ENCODE measurements around the gene CSPG5. TPM values are rescaled to one million over a fixed set of nuclear protein-coding genes. Genes with fewer than 3 reads are reported as not detected.

The CSPG5 gene
- under 1 TPM in 1 of 6 donors, not detected in 5; 0.16 TPM for polyA plus RNA-seq (ENCODE audit: low read depth in 6 of 6)

GRCh38 chr3:47578691-47579632 is at the start of gene CSPG5:
Gene CSPG5 (minus strand): TSS chr3:47578865. CDS start chr3:47578693, 172 bp downstream.
- Mint-ChIP-seq H3K27ac (no peak within 1 kb of the TSS), H3K27me3 (peaks cover 16 to 45% (median 21%) of the 10 kb centered on the region in 3 donors)
- peak; percentile 58 to 62 for ATAC-seq (ENCODE audit: low read depth in 2 of 2)

GRCh38 chr3:47628426-47628825 is 49.8 kb upstream of the CSPG5 start:
- Mint-ChIP-seq H3K4me3 (no peak overlapping the region), H3K36me3 (peaks cover 29% of the 10 kb centered on the region in 2 donors), H3K27me3 (no peaks in the 10 kb centered on the region), H3K9me3 (no peaks in the 10 kb centered on the region), H3K4me1 (peaks cover 0 to 5% (median 0%) of the 10 kb centered on the region in 3 donors), H3K27ac (peak overlapping the region in 1 of 6 donors; percentile 24)
- DNase-seq, result no peak
- ATAC-seq (ENCODE audit: low read depth in 2 of 2), result no peak

More at GRCh38 chr3:47578691-47579632, at the start of gene CSPG5:
- Mint-ChIP-seq H3K9me3 (no peaks in the 10 kb centered on the region), H3K36me3 (no peaks in the 10 kb centered on the region), H3K4me3 (peak within 1 kb of the TSS; percentile 65 to 80 (median 74)), H3K4me1 (no peaks in the 10 kb centered on the region)
- DNase-seq, result peak; percentile 20

GRCh38 chr3:47622671-47623461 is 44.2 kb upstream of the CSPG5 start:
- peaks cover 0 to 3% (median 0%) of the 10 kb centered on the region in 3 donors for H3K4me1 Mint-ChIP-seq
- H3K27ac Mint-ChIP-seq, result no peak overlapping the region
- no peak for ATAC-seq (ENCODE audit: low read depth in 2 of 2)
- no peaks in the 10 kb centered on the region for H3K9me3 Mint-ChIP-seq
- DNase-seq, result no peak
- H3K27me3 Mint-ChIP-seq, result no peaks in the 10 kb centered on the region
- H3K4me3 Mint-ChIP-seq, result peak overlapping the region in 1 of 8 donors; percentile 40
- H3K36me3 Mint-ChIP-seq, result peaks cover 22 to 27% of the 10 kb centered on the region in 2 donors

GRCh38 chr3:47617086-47618010 is 38.7 kb upstream of the CSPG5 start:
- Mint-ChIP-seq H3K9me3 (no peaks in the 10 kb centered on the region), H3K36me3 (peaks cover 20 to 26% of the 10 kb centered on the region in 2 donors), H3K27me3 (no peaks in the 10 kb centered on the region), H3K27ac (peak overlapping the region in 1 of 6 donors; percentile 49), H3K4me1 (peaks cover 0 to 3% (median 0%) of the 10 kb centered on the region in 3 donors), H3K4me3 (no peak overlapping the region)
- ATAC-seq (ENCODE audit: low read depth in 2 of 2) (no peak), DNase-seq (no peak)

- Mint-ChIP-seq H3K36me3 (peaks cover 29 to 37% of the 10 kb centered on the region in 2 donors), H3K27me3 (no peaks in the 10 kb centered on the region)
- ATAC-seq (ENCODE audit: low read depth in 2 of 2), result no peak
Measured at GRCh38 chr3:47614788-47615187, 36.1 kb upstream of the CSPG5 start.

GRCh38 chr3:47613722-47614121 is 35.1 kb upstream of the CSPG5 start:
- Mint-ChIP-seq H3K9me3 (no peaks in the 10 kb centered on the region), H3K4me3 (no peak overlapping the region), H3K4me1 (no peaks in the 10 kb centered on the region), H3K27me3 (no peaks in the 10 kb centered on the region), H3K27ac (no peak overlapping the region), H3K36me3 (peaks cover 21 to 27% of the 10 kb centered on the region in 2 donors)
- ATAC-seq (ENCODE audit: low read depth in 2 of 2) (peak; percentile 37 to 61), DNase-seq (no peak)

More at GRCh38 chr3:47614788-47615187, 36.1 kb upstream of the CSPG5 start:
- Mint-ChIP-seq H3K27ac (no peak overlapping the region), H3K4me3 (no peak overlapping the region), H3K9me3 (no peaks in the 10 kb centered on the region), H3K4me1 (no peaks in the 10 kb centered on the region)
- no peak for DNase-seq

- peaks cover 22 to 23% of the 10 kb centered on the region in 2 donors for H3K36me3 Mint-ChIP-seq
- ATAC-seq (ENCODE audit: low read depth in 2 of 2) (no peak), DNase-seq (no peak)
- H3K4me1 Mint-ChIP-seq, result no peaks in the 10 kb centered on the region
- no peaks in the 10 kb centered on the region for H3K9me3 Mint-ChIP-seq
- H3K4me3 Mint-ChIP-seq, result no peak overlapping the region
- no peaks in the 10 kb centered on the region for H3K27me3 Mint-ChIP-seq
- H3K27ac Mint-ChIP-seq, result no peak overlapping the region
Measured at GRCh38 chr3:47612879-47613278, 34.2 kb upstream of the CSPG5 start.

GRCh38 chr3:47612178-47612577 is 33.5 kb upstream of the CSPG5 start:
- Mint-ChIP-seq H3K27me3 (no peaks in the 10 kb centered on the region), H3K9me3 (no peaks in the 10 kb centered on the region), H3K27ac (peak overlapping the region in 2 of 6 donors; percentile 49 to 97), H3K36me3 (peaks cover 19 to 22% of the 10 kb centered on the region in 2 donors), H3K4me3 (no peak overlapping the region), H3K4me1 (no peaks in the 10 kb centered on the region)
- ATAC-seq (ENCODE audit: low read depth in 2 of 2) (no peak), DNase-seq (no peak)

- H3K4me3 Mint-ChIP-seq, result no peak overlapping the region
- ATAC-seq (ENCODE audit: low read depth in 2 of 2), result no peak
- H3K27ac Mint-ChIP-seq, result peak overlapping the region in 5 of 6 donors; percentile 0 to 97 (median 49)
- peaks cover 19 to 22% of the 10 kb centered on the region in 2 donors for H3K36me3 Mint-ChIP-seq
- no peak for DNase-seq
- H3K9me3 Mint-ChIP-seq, result no peaks in the 10 kb centered on the region
- H3K27me3 Mint-ChIP-seq, result no peaks in the 10 kb centered on the region
- H3K4me1 Mint-ChIP-seq, result no peaks in the 10 kb centered on the region
Measured at GRCh38 chr3:47611576-47611975, 32.9 kb upstream of the CSPG5 start.

- H3K9me3 Mint-ChIP-seq, result no peaks in the 10 kb centered on the region
- peaks cover 22 to 28% of the 10 kb centered on the region in 2 donors for H3K36me3 Mint-ChIP-seq
- no peak for DNase-seq
- H3K27me3 Mint-ChIP-seq, result no peaks in the 10 kb centered on the region
- no peak for ATAC-seq (ENCODE audit: low read depth in 2 of 2)
- H3K4me1 Mint-ChIP-seq, result no peaks in the 10 kb centered on the region
- peak overlapping the region in 1 of 6 donors; percentile 1 for H3K27ac Mint-ChIP-seq
- H3K4me3 Mint-ChIP-seq, result no peak overlapping the region
Measured at GRCh38 chr3:47610583-47610982, 31.9 kb upstream of the CSPG5 start.

GRCh38 chr3:47607335-47607734 is 28.7 kb upstream of the CSPG5 start:
- no peak for DNase-seq
- Mint-ChIP-seq H3K27me3 (no peaks in the 10 kb centered on the region), H3K9me3 (no peaks in the 10 kb centered on the region), H3K27ac (no peak overlapping the region), H3K4me3 (no peak overlapping the region), H3K4me1 (no peaks in the 10 kb centered on the region), H3K36me3 (peaks cover 29 to 32% of the 10 kb centered on the region in 2 donors)
- no peak for ATAC-seq (ENCODE audit: low read depth in 2 of 2)

GRCh38 chr3:47606165-47606564 is 27.5 kb upstream of the CSPG5 start:
- Mint-ChIP-seq H3K36me3 (peaks cover 24 to 25% of the 10 kb centered on the region in 2 donors), H3K9me3 (no peaks in the 10 kb centered on the region), H3K4me1 (no peaks in the 10 kb centered on the region), H3K27ac (peak overlapping the region in 1 of 6 donors; percentile 73), H3K4me3 (no peak overlapping the region), H3K27me3 (no peaks in the 10 kb centered on the region)
- ATAC-seq (ENCODE audit: low read depth in 2 of 2) (no peak), DNase-seq (no peak)

Measured in naive B cell (primary cell).